GF-D8 (cell line): Measurements from ENCODE around the gene CDK12.

Experiments
- DNase-seq: peaks from one replicate; lab custom pipeline; 2025; lab: John Stamatoyannopoulos, UW

The CDK12 gene

GRCh38 chr17:39549747-39550573 is 88.7 kb downstream of the CDK12 start:
- DNase-seq, result no peak

- DNase-seq, result no peak
Measured at GRCh38 chr17:39551879-39552278, 90.6 kb downstream of the CDK12 start.

- DNase-seq, result no peak
Measured at GRCh38 chr17:39553341-39553945, 92.2 kb downstream of the CDK12 start.

GRCh38 chr17:39555368-39555767 is 94.1 kb downstream of the CDK12 start:
- no peak for DNase-seq

GRCh38 chr17:39556423-39556822 is 95.1 kb downstream of the CDK12 start:
- DNase-seq, result no peak

- DNase-seq, result no peak
Measured at GRCh38 chr17:39562395-39562794, 101.1 kb downstream of the CDK12 start.

GRCh38 chr17:39562976-39563375 is 101.7 kb downstream of the CDK12 start:
- no peak for DNase-seq

- DNase-seq, result no peak
Measured at GRCh38 chr17:39563476-39563875, 102.2 kb downstream of the CDK12 start.

- no peak for DNase-seq
Measured at GRCh38 chr17:39564211-39564848, 103.0 kb downstream of the CDK12 start.

- no peak for DNase-seq
Measured at GRCh38 chr17:39566094-39566850, 105.0 kb downstream of the CDK12 start.

GRCh38 chr17:39568702-39569101 is 107.4 kb downstream of the CDK12 start:
- no peak for DNase-seq

GRCh38 chr17:39569126-39569525 is 107.8 kb downstream of the CDK12 start:
- no peak for DNase-seq

GRCh38 chr17:39572121-39572520 is 110.8 kb downstream of the CDK12 start:
- DNase-seq, result no peak

- DNase-seq, result no peak
Measured at GRCh38 chr17:39573447-39574298, 112.4 kb downstream of the CDK12 start.

GRCh38 chr17:39576187-39576586 is 114.9 kb downstream of the CDK12 start:
- no peak for DNase-seq

GRCh38 chr17:39578272-39578671 is 117.0 kb downstream of the CDK12 start:
- DNase-seq, result no peak

- DNase-seq, result no peak
Measured at GRCh38 chr17:39579318-39580081, 118.2 kb downstream of the CDK12 start.

GRCh38 chr17:39580082-39580468 is 118.8 kb downstream of the CDK12 start:
- no peak for DNase-seq

GRCh38 chr17:39581071-39581758 is 119.9 kb downstream of the CDK12 start:
- no peak for DNase-seq

GRCh38 chr17:39581759-39582085 is 120.4 kb downstream of the CDK12 start:
- no peak for DNase-seq
